Type B pancreatic cell (in vitro differentiated cells): Measurements from ENCODE around the gene LRBA. TPM values are rescaled to one million over a fixed set of nuclear protein-coding genes. Genes with fewer than 3 reads are reported as not detected.

ENCODE experiments used
- DNase-seq: peaks from one replicate; pipeline ENCODE4 v3.0.0; 2021; ENCODE audit warnings: mixed read lengths; ENCODE audit not compliant: unreplicated experiment; ENCODE audit errors: extremely low spot score
- H3K27ac Mint-ChIP-seq: 2 replicates; pipeline ENCODE4 v1.8.0; 2021; ENCODE audit warnings: mild to moderate bottlenecking, mixed read lengths
- H3K27me3 Mint-ChIP-seq: 2 replicates; pipeline ENCODE4 v1.8.0; 2021; ENCODE audit warnings: mixed read lengths
- H3K36me3 Mint-ChIP-seq: 2 replicates; pipeline ENCODE4 v1.8.0; 2021; ENCODE audit warnings: mixed read lengths
- H3K4me1 Mint-ChIP-seq: one replicate; pipeline ENCODE4 v1.8.0; 2021; ENCODE audit warnings: mixed read lengths; ENCODE audit not compliant: unreplicated experiment
- H3K4me3 Mint-ChIP-seq: 2 replicates; pipeline ENCODE4 v1.8.0; 2021; ENCODE audit warnings: mild to moderate bottlenecking, mixed read lengths
- H3K9me3 Mint-ChIP-seq: 2 replicates; pipeline ENCODE4 v1.8.0; 2021; ENCODE audit warnings: mixed read lengths
- total RNA-seq: library from RNA; stranded (reverse); gene quantifications from 2 replicates; pipeline ENCODE4 v1.2.1, GENCODE V29; 2021; ENCODE audit warnings: low replicate concordance
- TF ChIP-seq, protein P1 (sequence below): fragments of 200-600 bp; sonication (generic); conservative IDR thresholded peaks from 2 replicates; pipeline ENCODE4 v1.5.0; 2021; ENCODE audit warnings: antibody characterized with exemption, mild to moderate bottlenecking

The LRBA gene
- total RNA-seq, 1 donor from 2014 or later, result 64.5 TPM

DNA sequence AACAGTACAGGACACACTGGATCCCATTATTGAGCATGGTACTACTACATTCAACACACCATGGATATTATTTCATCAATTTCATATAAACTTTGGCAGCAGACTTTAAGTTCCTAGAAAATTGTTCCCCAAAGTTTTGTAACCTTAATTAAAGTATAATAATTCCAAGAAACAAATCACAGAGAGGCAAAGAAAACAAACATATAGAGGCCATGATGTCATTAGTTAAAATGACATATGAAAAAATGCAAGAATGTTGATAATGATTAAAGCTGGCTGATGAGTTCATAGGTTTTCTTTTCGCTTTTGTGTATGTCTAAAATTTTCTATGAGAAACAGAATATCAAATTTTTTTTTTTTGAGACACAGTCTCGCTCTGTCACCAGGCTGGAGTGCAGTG is 26.8 kb downstream of the LRBA start:
- DNase-seq, result no peak
- no peaks in the 10 kb centered on the region for H3K27me3 Mint-ChIP-seq
- H3K4me1 Mint-ChIP-seq, result peaks cover 9% of the 10 kb centered on the region
- H3K9me3 Mint-ChIP-seq, result peaks cover 6% of the 10 kb centered on the region
- H3K27ac Mint-ChIP-seq, result no peak overlapping the region
- no peak overlapping the region for H3K4me3 Mint-ChIP-seq
- peaks cover 7% of the 10 kb centered on the region for H3K36me3 Mint-ChIP-seq
- TF ChIP-seq, protein P1, sequence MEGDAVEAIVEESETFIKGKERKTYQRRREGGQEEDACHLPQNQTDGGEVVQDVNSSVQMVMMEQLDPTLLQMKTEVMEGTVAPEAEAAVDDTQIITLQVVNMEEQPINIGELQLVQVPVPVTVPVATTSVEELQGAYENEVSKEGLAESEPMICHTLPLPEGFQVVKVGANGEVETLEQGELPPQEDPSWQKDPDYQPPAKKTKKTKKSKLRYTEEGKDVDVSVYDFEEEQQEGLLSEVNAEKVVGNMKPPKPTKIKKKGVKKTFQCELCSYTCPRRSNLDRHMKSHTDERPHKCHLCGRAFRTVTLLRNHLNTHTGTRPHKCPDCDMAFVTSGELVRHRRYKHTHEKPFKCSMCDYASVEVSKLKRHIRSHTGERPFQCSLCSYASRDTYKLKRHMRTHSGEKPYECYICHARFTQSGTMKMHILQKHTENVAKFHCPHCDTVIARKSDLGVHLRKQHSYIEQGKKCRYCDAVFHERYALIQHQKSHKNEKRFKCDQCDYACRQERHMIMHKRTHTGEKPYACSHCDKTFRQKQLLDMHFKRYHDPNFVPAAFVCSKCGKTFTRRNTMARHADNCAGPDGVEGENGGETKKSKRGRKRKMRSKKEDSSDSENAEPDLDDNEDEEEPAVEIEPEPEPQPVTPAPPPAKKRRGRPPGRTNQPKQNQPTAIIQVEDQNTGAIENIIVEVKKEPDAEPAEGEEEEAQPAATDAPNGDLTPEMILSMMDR, result no peak

DNA sequence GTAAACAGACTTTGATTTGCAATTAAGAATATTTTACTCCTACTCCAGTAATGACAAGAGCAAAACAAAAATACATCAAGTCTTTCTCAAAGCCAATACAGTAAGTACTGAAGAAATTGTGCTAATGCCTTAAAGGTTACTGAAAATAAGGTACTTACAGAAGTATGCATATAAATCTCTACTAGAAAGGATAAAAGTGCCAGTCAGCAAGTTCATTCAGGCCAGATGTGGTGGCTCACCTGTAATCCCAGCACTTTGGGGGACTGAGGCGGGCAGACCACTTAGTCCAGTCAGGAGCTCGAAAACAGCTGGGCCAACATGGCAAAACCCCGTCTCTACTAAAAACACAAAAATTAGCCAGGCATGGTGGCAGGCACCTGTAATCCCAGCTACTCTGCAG is 27.9 kb downstream of the LRBA start:
- no peak overlapping the region for H3K4me3 Mint-ChIP-seq

DNA sequence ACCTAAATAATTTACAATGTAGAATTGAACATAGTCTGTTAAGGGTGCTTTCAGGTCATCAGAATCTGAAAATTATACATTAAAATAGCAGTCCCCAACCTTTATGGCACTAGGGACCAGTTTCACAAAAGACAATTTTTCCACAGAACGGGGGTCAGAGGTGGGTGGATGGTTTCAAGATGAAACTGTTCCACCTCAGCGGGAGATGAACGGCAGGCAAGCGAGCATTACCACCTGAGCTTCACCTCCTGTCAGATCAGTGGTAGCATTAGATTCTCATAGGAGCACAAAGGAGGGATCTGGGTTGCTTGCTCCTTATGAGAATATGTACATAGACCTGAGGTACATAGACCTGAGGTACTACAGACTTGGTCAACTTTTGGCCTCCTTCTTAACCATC is 29.0 kb downstream of the LRBA start:
- TF ChIP-seq, protein P1, result no peak
- H3K9me3 Mint-ChIP-seq, result no peaks in the 10 kb centered on the region

More for the DNA sequence above, 27.9 kb downstream of the LRBA start:
- DNase-seq, result no peak
- H3K4me1 Mint-ChIP-seq, result peaks cover 9% of the 10 kb centered on the region
- TF ChIP-seq, protein P1, result no peak
- no peak overlapping the region for H3K27ac Mint-ChIP-seq
- peaks cover 7% of the 10 kb centered on the region for H3K36me3 Mint-ChIP-seq
- no peaks in the 10 kb centered on the region for H3K27me3 Mint-ChIP-seq
- peaks cover 6% of the 10 kb centered on the region for H3K9me3 Mint-ChIP-seq

DNA sequence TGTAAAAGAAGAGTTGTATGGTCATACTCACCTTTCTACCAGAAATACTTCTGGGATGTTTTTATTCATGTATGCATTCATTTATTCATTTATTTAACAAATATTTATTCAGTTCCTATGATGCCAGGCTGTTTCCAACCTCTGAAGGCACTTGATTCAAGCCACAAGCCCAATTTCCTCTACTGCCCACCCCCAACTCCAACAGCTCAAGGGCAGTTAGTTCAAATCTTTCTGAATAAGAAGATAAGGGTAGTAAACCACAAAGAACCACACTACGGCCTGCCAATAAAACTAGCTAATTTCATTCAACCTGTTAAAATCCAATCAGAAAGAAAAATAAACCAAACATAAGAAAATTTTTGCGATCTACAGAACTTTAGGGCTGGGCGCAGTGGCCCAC is 31.2 kb downstream of the LRBA start:
- peaks cover 7% of the 10 kb centered on the region for H3K36me3 Mint-ChIP-seq
- H3K4me3 Mint-ChIP-seq, result no peak overlapping the region
- H3K27ac Mint-ChIP-seq, result no peak overlapping the region
- TF ChIP-seq, protein P1, result no peak
- H3K4me1 Mint-ChIP-seq, result peaks cover 9% of the 10 kb centered on the region
- DNase-seq, result no peak
- peaks cover 6% of the 10 kb centered on the region for H3K9me3 Mint-ChIP-seq
- H3K27me3 Mint-ChIP-seq, result no peaks in the 10 kb centered on the region

More for the DNA sequence above, 29.0 kb downstream of the LRBA start:
- DNase-seq, result no peak
- Mint-ChIP-seq H3K4me3 (no peak overlapping the region), H3K36me3 (peaks cover under 1% of the 10 kb centered on the region), H3K27ac (no peak overlapping the region), H3K4me1 (peaks cover 9% of the 10 kb centered on the region), H3K27me3 (no peaks in the 10 kb centered on the region)

DNA sequence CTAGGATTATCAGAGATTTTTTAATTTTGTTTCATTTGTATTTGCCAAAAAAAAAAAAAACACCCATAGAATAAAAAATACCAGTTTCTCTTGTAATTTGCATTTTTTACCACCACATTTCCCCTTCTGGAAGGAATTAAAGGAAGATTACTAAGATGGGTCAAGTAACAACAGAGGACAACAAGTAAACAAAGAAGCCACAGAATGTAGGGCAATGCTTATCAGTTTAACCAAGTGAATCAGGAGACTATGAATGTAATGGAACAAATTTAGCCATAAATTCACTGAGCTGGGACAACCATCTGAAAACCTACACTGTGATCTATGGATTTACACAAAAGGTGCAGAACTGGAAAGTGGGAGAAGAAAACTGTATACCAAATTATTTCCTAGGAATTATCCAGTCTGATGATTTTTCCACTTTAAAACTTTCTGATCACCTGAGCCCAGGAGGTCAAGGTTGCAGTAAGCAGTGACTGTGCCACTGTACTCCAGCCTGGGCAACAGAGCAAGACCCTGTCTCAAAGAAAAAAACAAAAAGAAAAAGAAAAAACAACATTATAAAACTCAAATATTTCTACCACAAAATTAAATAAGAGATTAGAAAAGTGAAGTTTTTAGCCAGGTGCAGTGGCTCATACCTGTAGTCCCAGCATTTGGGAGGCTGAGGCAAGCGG is 32.4 kb downstream of the LRBA start:
- no peak overlapping the region for H3K4me3 Mint-ChIP-seq
- TF ChIP-seq, protein P1, result no peak
- H3K36me3 Mint-ChIP-seq, result peaks cover 10% of the 10 kb centered on the region
- peaks cover 9% of the 10 kb centered on the region for H3K4me1 Mint-ChIP-seq
- no peak for DNase-seq
- H3K9me3 Mint-ChIP-seq, result peaks cover 6% of the 10 kb centered on the region
- no peaks in the 10 kb centered on the region for H3K27me3 Mint-ChIP-seq
- H3K27ac Mint-ChIP-seq, result no peak overlapping the region
